K562 (cell line): ENCODE results near the gene SLC4A2. TPM values are rescaled to one million over a fixed set of nuclear protein-coding genes. Genes with fewer than 3 reads are reported as not detected.

ENCODE experiments used
- ARID1B ChIP-seq: fragments of 450-650 bp; IDR thresholded peaks from 2 replicates; pipeline ENCODE4 v1.6.1; 2016; ENCODE audit warnings: antibody characterized with exemption, mild to moderate bottlenecking, inconsistent platforms
- KAT8 ChIP-seq: fragments of 450-650 bp; IDR thresholded peaks from 2 replicates; pipeline ENCODE4 v1.6.1; 2016; ENCODE audit warnings: low read depth, mild to moderate bottlenecking
- SP2 ChIP-seq: IDR thresholded peaks from 2 replicates; pipeline ENCODE4 v1.6.1; 2011; ENCODE audit warnings: mild to moderate bottlenecking, low read depth, low read length, moderate library complexity; ENCODE audit not compliant: poor library complexity, severe bottlenecking; ENCODE audit errors: extremely low read depth
- STAT5B ChIP-seq: fragments of 250-450 bp; sonication (Bioruptor Pico); IDR thresholded peaks from 2 replicates; pipeline ENCODE4 v1.8.0; 2021; ENCODE audit warnings: mild to moderate bottlenecking, inconsistent platforms
- TAF15 ChIP-seq: fragments of 200-400 bp; formaldehyde crosslinking; IDR thresholded peaks from 2 replicates; pipeline ENCODE4 v1.6.1; 2017; ENCODE audit warnings: mild to moderate bottlenecking, low read depth, low read length, moderate library complexity
- XRCC5 ChIP-seq: fragments of 200-400 bp; formaldehyde crosslinking; IDR thresholded peaks from 2 replicates; pipeline ENCODE4 v1.6.1; 2017; ENCODE audit warnings: low read depth, mild to moderate bottlenecking, low read length
- ZC3H8 ChIP-seq: fragments of 450-650 bp; IDR thresholded peaks from 2 replicates; pipeline ENCODE4 v1.6.1; 2017
- ZNF699 ChIP-seq: fragments of 250-450 bp; sonication (Bioruptor Pico); IDR thresholded peaks from 2 replicates; pipeline ENCODE4 v1.8.0; 2021; ENCODE audit warnings: mild to moderate bottlenecking, moderate library complexity; ENCODE audit not compliant: insufficient replicate concordance
- polyA plus RNA-seq, 8 experiments: library from polyadenylated mRNA; depleted of rRNA in 4 of 8; stranded (reverse) in 5 of 8; unstranded in 3 of 8; fragments of >200 nt; fragmentation: Nextera tagmentation in 2 of 8; fragmentation: Illumina TruSeq in 1 of 8; extraction: Ambion mirVana in 2 of 8; extraction: Trizol in 1 of 8; gene quantifications; 2 replicates each; pipeline versions ENCODE4 v1.2.1 to v1.2.3, GENCODE V29; 2011 to 2014; ENCODE audit warnings: inconsistent platforms in 1 of 8, missing spikeins in 1 of 8
- total RNA-seq, 7 experiments: library from RNA; depleted of rRNA in 6 of 7; stranded (reverse); fragments of >200 nt in 6 of 7; fragmentation: Illumina TruSeq in 2 of 7; extraction: Trizol in 2 of 7; gene quantifications; 2 replicates each; pipeline versions ENCODE4 v1.2.1 to v1.2.3, GENCODE V29; 2011 to 2021; ENCODE audit warnings: low replicate concordance in 1 of 7
- TF ChIP-seq, protein P1 (sequence below), 2 experiments: fragments of 450-650 bp; IDR thresholded peaks; 2 replicates each; pipeline ENCODE4 v1.6.1; 2016
- TF ChIP-seq, protein P2 (sequence below), 2 experiments: IDR thresholded peaks; 2 replicates each; pipeline ENCODE4 v1.6.1; 2011; ENCODE audit warnings: borderline replicate concordance in 1 of 2, control low read depth in 1 of 2, low read depth in 1 of 2, low read length in 1 of 2, mild to moderate bottlenecking in 1 of 2, mixed read lengths in 1 of 2, moderate library complexity in 1 of 2; ENCODE audit not compliant: insufficient read depth in 1 of 2, insufficient read length in 1 of 2, poor library complexity in 1 of 2, severe bottlenecking in 1 of 2; ENCODE audit errors: extremely low read depth in 1 of 2
- TF ChIP-seq, protein P3 (sequence below): IDR thresholded peaks from 2 replicates; pipeline ENCODE4 v1.6.1; 2011; ENCODE audit not compliant: insufficient read length; ENCODE audit errors: extremely low read depth
- TF ChIP-seq, protein P4 (sequence below): fragments of 450-650 bp; conservative IDR thresholded peaks from 2 replicates; pipeline ENCODE4 v1.6.1; 2016; ENCODE audit warnings: missing genetic modification characterization, low read depth, mild to moderate bottlenecking, missing compliant biosample characterization, moderate library complexity
- TF ChIP-seq, protein P5 (sequence below), 2 experiments: fragments of 450-650 bp; formaldehyde crosslinking in 1 of 2; IDR thresholded peaks; 2 replicates each; pipeline versions ENCODE4 v1.4.0 to v1.6.1; 2014 to 2020; ENCODE audit warnings: mild to moderate bottlenecking in 2 of 2, borderline replicate concordance in 1 of 2, low read depth in 1 of 2

Gene SLC4A2
- total and polyA plus RNA-seq, 9 of the 15 experiments (the other 6 are each of a cell fraction or from before 2014, with no cell fraction given), result 11.4 to 375 (median 130) TPM

DNA sequence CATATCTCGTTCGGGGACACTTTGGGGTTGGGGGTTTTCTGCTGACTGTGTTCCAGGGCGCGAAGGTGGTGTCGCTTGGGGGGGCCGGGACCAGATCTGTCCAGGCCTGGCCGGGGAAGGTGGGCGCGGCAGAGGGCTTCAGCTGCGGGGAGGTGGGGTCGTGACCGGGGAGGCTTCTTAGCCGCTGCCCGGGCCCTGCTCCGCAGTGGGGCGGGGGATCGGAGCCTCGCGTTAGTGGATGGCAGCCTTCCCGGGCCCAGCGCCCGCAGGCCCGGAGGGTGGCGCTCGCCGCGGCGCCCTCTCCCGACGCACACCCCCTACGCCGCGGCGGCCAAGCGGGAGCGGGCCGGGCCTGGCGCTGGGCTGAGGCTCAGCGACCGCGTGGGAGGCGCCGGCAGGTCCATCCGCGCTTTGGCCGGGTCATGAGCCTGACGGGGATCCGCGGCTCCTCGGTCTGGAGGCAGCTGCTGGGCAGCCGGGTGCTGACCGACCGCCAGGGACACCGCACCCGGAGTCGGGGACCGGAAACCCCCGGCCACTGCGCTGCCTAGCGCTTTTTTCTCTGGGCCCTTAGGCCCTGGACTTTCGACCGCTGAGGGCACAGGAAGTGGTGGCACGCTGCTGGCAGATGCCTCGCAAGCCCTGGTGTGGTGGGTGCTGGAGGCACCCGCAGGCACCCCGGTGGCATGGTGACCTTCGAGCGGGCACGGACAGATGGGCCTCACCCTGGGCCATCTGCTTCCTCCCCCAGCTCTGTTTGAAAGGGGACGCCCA, 28.0 kb downstream of the SLC4A2 start (continued):
- TF ChIP-seq, protein P1, sequence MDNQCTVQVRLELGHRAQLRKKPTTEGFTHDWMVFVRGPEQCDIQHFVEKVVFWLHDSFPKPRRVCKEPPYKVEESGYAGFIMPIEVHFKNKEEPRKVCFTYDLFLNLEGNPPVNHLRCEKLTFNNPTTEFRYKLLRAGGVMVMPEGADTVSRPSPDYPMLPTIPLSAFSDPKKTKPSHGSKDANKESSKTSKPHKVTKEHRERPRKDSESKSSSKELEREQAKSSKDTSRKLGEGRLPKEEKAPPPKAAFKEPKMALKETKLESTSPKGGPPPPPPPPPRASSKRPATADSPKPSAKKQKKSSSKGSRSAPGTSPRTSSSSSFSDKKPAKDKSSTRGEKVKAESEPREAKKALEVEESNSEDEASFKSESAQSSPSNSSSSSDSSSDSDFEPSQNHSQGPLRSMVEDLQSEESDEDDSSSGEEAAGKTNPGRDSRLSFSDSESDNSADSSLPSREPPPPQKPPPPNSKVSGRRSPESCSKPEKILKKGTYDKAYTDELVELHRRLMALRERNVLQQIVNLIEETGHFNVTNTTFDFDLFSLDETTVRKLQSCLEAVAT (IDR thresholded peaks at IDR 0.05), result peak in 1 of 2 experiments; percentile 59; a peak in 2 of 4 replicates
- TF ChIP-seq ZNF699 (no peak), SP2 (no peak), ZC3H8 (0 out of 2 replicates have a peak, but pooled peaks have one; percentile 73), KAT8 (no peak), XRCC5 (no peak; the same call in 1 of the 2 replicates), TAF15 (no peak), ARID1B (no peak), STAT5B (CRISPR knock-in tag) (no peak)
- TF ChIP-seq, protein P2, sequence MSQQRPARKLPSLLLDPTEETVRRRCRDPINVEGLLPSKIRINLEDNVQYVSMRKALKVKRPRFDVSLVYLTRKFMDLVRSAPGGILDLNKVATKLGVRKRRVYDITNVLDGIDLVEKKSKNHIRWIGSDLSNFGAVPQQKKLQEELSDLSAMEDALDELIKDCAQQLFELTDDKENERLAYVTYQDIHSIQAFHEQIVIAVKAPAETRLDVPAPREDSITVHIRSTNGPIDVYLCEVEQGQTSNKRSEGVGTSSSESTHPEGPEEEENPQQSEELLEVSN (IDR thresholded peaks at IDR 0.05; ENCODE audit: borderline replicate concordance in 1 of 2, extremely low read depth in 1 of 2, insufficient read depth in 1 of 2, insufficient read length in 1 of 2, low read depth in 1 of 2, low read length in 1 of 2, poor library complexity in 1 of 2, severe bottlenecking in 1 of 2), result peak; percentile 55 to 89
- TF ChIP-seq, protein P3, sequence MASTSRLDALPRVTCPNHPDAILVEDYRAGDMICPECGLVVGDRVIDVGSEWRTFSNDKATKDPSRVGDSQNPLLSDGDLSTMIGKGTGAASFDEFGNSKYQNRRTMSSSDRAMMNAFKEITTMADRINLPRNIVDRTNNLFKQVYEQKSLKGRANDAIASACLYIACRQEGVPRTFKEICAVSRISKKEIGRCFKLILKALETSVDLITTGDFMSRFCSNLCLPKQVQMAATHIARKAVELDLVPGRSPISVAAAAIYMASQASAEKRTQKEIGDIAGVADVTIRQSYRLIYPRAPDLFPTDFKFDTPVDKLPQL, result no peak
- TF ChIP-seq, protein P4, sequence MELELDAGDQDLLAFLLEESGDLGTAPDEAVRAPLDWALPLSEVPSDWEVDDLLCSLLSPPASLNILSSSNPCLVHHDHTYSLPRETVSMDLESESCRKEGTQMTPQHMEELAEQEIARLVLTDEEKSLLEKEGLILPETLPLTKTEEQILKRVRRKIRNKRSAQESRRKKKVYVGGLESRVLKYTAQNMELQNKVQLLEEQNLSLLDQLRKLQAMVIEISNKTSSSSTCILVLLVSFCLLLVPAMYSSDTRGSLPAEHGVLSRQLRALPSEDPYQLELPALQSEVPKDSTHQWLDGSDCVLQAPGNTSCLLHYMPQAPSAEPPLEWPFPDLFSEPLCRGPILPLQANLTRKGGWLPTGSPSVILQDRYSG (tag), result no peak
- TF ChIP-seq, protein P5, sequence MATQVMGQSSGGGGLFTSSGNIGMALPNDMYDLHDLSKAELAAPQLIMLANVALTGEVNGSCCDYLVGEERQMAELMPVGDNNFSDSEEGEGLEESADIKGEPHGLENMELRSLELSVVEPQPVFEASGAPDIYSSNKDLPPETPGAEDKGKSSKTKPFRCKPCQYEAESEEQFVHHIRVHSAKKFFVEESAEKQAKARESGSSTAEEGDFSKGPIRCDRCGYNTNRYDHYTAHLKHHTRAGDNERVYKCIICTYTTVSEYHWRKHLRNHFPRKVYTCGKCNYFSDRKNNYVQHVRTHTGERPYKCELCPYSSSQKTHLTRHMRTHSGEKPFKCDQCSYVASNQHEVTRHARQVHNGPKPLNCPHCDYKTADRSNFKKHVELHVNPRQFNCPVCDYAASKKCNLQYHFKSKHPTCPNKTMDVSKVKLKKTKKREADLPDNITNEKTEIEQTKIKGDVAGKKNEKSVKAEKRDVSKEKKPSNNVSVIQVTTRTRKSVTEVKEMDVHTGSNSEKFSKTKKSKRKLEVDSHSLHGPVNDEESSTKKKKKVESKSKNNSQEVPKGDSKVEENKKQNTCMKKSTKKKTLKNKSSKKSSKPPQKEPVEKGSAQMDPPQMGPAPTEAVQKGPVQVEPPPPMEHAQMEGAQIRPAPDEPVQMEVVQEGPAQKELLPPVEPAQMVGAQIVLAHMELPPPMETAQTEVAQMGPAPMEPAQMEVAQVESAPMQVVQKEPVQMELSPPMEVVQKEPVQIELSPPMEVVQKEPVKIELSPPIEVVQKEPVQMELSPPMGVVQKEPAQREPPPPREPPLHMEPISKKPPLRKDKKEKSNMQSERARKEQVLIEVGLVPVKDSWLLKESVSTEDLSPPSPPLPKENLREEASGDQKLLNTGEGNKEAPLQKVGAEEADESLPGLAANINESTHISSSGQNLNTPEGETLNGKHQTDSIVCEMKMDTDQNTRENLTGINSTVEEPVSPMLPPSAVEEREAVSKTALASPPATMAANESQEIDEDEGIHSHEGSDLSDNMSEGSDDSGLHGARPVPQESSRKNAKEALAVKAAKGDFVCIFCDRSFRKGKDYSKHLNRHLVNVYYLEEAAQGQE (IDR thresholded peaks at IDR 0.05; ENCODE audit: borderline replicate concordance), result peak; percentile 49; the same call in 1 of the 2 replicates
- TF ChIP-seq, protein P5 (CRISPR knock-in tag; IDR thresholded peaks at IDR 0.05; ENCODE audit: low read depth), result 0 out of 2 replicates have a peak, but pooled peaks have one; percentile 12
